ENCODE measurements around the gene FHIT.

The FHIT gene

GRCh38 chr3:60073942-60074341, 1177.3 kb downstream of the FHIT start:
- no peak overlapping the region for H3K4me3 ChIP-seq (replicated peaks in 1 of 2; ENCODE audit: low read depth in 2 of 2, low read length in 2 of 2)
- no peak for DNase-seq (ENCODE audit: low read depth in 2 of 2)
- no peak for TF ChIP-seq CTCF (IDR thresholded peaks at IDR 0.05; ENCODE audit: low read depth, low read length)

- no peak overlapping the region for H3K4me3 ChIP-seq (replicated peaks in 1 of 2; ENCODE audit: low read depth in 2 of 2, low read length in 2 of 2)
- no peak for DNase-seq (ENCODE audit: low read depth in 2 of 2)
- TF ChIP-seq CTCF (IDR thresholded peaks at IDR 0.05; ENCODE audit: low read depth, low read length), result no peak
Observed at GRCh38 chr3:60073228-60073627, 1178.0 kb downstream of the FHIT start.

- no peak overlapping the region for H3K4me3 ChIP-seq (replicated peaks in 1 of 2; ENCODE audit: low read depth in 2 of 2, low read length in 2 of 2)
- DNase-seq (ENCODE audit: low read depth in 2 of 2), result no peak
- TF ChIP-seq CTCF (IDR thresholded peaks at IDR 0.05; ENCODE audit: low read depth, low read length), result no peak
Observed at GRCh38 chr3:60070366-60070765, 1180.9 kb downstream of the FHIT start.

GRCh38 chr3:60065227-60065868, 1185.9 kb downstream of the FHIT start:
- no peak overlapping the region for H3K4me3 ChIP-seq (replicated peaks in 1 of 2; ENCODE audit: low read depth in 2 of 2, low read length in 2 of 2)
- DNase-seq (ENCODE audit: low read depth in 2 of 2), result no peak
- no peak for TF ChIP-seq CTCF (IDR thresholded peaks at IDR 0.05; ENCODE audit: low read depth, low read length)

- DNase-seq (ENCODE audit: low read depth in 2 of 2), result peak; percentile 6 to 10
- no peak overlapping the region for H3K4me3 ChIP-seq (replicated peaks in 1 of 2; ENCODE audit: low read depth in 2 of 2, low read length in 2 of 2)
- no peak for TF ChIP-seq CTCF (IDR thresholded peaks at IDR 0.05; ENCODE audit: low read depth, low read length)
Observed at GRCh38 chr3:60064210-60065178, 1186.8 kb downstream of the FHIT start.

- no peak for TF ChIP-seq CTCF (IDR thresholded peaks at IDR 0.05; ENCODE audit: low read depth, low read length)
- no peak for DNase-seq (ENCODE audit: low read depth in 2 of 2)
- H3K4me3 ChIP-seq (replicated peaks in 1 of 2; ENCODE audit: low read depth in 2 of 2, low read length in 2 of 2), result no peak overlapping the region
Observed at GRCh38 chr3:60056404-60056803, 1194.8 kb downstream of the FHIT start.

Measured in cardiac fibroblast (primary cell).